RWPE2 (cell line): Measurements from ENCODE around the gene TTC21A.
A peak's percentile ranks its signal among the peaks of the same experiment; 100 is the strongest.

Source experiments
- ATAC-seq: fragments of 200-7000 bp; cut with Tn5 transposase; 3 replicates; pipeline ENCODE4 v1.9.1; 2021; ENCODE audit warnings: low read depth
- DNase-seq: peaks from one replicate; pipeline ENCODE4 v3.0.0-alpha.2; 2020; ENCODE audit warnings: low spot score
- H3K27ac ChIP-seq: fragments of 450-650 bp; 2 replicates; pipeline ENCODE4 v1.5.1; 2017; ENCODE audit warnings: mild to moderate bottlenecking; ENCODE audit not compliant: poor library complexity, severe bottlenecking
- H3K27me3 ChIP-seq: fragments of 250-450 bp; sonication (Bioruptor Pico); 2 replicates; pipeline ENCODE4 v1.5.1; 2021; ENCODE audit warnings: mild to moderate bottlenecking, moderate library complexity; ENCODE audit not compliant: insufficient read depth, poor library complexity, severe bottlenecking
- H3K36me3 ChIP-seq: fragments of 250-450 bp; sonication (Bioruptor Pico); 2 replicates; pipeline ENCODE4 v1.5.1; 2020; ENCODE audit warnings: low read depth, mild to moderate bottlenecking, moderate library complexity
- H3K4me1 ChIP-seq: fragments of 250-450 bp; sonication (Bioruptor Pico); 2 replicates; pipeline ENCODE4 v1.5.1; 2021; ENCODE audit warnings: mild to moderate bottlenecking, moderate library complexity; ENCODE audit not compliant: insufficient read depth, poor library complexity, severe bottlenecking
- H3K4me3 ChIP-seq: fragments of 250-450 bp; sonication (Bioruptor Pico); 2 replicates; pipeline ENCODE4 v1.5.1; 2021; ENCODE audit warnings: mild to moderate bottlenecking, moderate library complexity; ENCODE audit not compliant: severe bottlenecking
- H3K9me3 ChIP-seq: fragments of 250-450 bp; sonication (Bioruptor Pico); 2 replicates; pipeline ENCODE4 v1.5.1; 2021; ENCODE audit warnings: mild to moderate bottlenecking, moderate library complexity; ENCODE audit not compliant: severe bottlenecking
- TF ChIP-seq, protein P1 (sequence below): fragments of 450-650 bp; IDR thresholded peaks from one replicate; pipeline ENCODE4 v1.5.1; 2017; ENCODE audit warnings: mild to moderate bottlenecking, moderate library complexity; ENCODE audit not compliant: poor library complexity, severe bottlenecking

TTC21A gene

DNA sequence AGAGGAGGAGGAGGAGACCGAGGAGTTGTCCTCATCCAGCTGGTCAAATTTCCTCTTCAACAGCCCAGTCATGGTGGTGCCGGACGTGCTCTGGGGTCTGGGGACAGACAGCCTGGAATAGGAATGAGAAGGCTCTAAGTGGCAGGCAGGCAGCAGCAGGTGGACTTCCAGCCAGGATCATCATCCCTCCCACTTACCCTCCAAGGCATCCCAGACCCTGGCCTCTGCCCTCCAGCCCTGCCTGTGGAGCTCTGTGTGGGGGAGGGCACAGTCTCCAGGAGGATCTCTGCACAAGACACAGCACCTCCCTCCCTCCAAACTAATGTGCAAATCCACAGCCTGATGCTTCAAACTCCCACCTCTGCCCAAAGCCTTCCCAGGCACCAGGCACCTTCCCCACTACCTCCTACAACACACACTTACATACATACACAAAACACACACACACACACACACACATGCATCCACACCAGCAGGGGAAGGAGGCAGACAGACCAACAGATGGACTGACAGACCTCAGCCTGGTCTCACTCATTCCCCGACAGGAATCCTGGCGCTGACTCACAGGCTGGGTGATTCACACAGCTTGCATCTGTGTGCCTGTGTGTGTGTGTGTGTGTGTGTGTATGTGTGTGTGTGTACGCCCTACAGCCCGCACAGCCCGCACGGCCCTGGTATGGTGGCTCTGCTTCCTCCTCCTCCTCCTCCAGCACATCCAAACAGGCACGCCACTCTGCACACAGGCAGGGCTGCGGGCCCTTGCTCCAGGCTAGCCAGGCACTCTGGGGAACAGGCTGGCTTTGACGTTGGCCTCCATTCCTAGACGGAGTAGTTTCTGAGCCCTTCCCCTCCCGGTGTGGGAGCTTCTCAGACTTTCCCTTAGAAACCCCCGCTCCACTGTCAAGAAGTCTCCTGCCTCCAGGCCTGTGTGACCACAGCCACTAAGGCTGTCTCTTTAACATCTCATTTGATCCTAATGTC is 39.4 kb downstream of the TTC21A start:
- Histone ChIP-seq H3K27me3 (no peaks in the 10 kb centered on the region), H3K27ac (peak overlapping the region; percentile 98), H3K4me3 (no peak overlapping the region), H3K9me3 (no peaks in the 10 kb centered on the region), H3K36me3 (peaks cover 44% of the 10 kb centered on the region), H3K4me1 (peaks cover 69% of the 10 kb centered on the region)
- ATAC-seq (peak; percentile 64), DNase-seq (peak; percentile 95)
- TF ChIP-seq, protein P1, sequence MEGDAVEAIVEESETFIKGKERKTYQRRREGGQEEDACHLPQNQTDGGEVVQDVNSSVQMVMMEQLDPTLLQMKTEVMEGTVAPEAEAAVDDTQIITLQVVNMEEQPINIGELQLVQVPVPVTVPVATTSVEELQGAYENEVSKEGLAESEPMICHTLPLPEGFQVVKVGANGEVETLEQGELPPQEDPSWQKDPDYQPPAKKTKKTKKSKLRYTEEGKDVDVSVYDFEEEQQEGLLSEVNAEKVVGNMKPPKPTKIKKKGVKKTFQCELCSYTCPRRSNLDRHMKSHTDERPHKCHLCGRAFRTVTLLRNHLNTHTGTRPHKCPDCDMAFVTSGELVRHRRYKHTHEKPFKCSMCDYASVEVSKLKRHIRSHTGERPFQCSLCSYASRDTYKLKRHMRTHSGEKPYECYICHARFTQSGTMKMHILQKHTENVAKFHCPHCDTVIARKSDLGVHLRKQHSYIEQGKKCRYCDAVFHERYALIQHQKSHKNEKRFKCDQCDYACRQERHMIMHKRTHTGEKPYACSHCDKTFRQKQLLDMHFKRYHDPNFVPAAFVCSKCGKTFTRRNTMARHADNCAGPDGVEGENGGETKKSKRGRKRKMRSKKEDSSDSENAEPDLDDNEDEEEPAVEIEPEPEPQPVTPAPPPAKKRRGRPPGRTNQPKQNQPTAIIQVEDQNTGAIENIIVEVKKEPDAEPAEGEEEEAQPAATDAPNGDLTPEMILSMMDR, result no peak

DNA sequence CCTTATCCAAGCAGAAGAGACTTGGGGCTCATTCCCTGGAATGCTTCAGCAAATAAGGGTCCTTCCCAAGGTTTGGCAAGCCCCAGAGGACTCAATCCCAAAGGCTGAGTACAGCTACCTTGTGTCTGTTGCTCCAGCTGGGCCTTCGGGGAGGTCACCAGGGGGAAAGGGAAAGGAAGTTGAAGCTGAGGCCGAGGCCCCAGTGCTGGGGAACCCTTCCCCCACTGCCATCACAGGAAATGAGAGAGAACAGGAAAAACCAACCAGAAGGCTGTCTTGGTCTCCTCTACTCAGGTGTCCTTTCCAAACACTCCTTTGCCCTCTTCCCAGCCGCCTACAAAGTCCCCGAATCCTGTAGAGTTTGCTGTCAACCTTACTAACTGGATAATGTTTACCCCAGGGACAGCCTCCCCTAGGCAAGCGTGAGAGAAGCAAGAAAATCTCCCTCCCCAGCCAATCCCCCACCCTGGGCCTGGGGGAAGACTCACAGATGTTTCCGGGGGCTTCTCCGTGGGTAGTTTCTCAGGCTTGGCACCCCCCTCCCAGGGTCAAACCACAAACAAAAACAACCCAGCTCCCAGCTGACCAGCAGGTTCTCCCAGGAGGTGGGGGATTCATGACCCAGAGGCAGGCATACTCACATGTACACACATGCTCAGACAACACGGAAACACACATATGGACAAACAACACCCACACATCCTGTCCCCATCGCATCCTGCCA is 40.4 kb downstream of the TTC21A start:
- H3K36me3 ChIP-seq, result peaks cover 35% of the 10 kb centered on the region
- peak overlapping the region; percentile 98 for H3K27ac ChIP-seq
- H3K4me1 ChIP-seq, result peaks cover 61% of the 10 kb centered on the region
- ATAC-seq (no peak), DNase-seq (no peak)
- H3K27me3 ChIP-seq, result no peaks in the 10 kb centered on the region
- TF ChIP-seq, protein P1, result no peak
- no peak overlapping the region for H3K4me3 ChIP-seq
- H3K9me3 ChIP-seq, result no peaks in the 10 kb centered on the region

DNA sequence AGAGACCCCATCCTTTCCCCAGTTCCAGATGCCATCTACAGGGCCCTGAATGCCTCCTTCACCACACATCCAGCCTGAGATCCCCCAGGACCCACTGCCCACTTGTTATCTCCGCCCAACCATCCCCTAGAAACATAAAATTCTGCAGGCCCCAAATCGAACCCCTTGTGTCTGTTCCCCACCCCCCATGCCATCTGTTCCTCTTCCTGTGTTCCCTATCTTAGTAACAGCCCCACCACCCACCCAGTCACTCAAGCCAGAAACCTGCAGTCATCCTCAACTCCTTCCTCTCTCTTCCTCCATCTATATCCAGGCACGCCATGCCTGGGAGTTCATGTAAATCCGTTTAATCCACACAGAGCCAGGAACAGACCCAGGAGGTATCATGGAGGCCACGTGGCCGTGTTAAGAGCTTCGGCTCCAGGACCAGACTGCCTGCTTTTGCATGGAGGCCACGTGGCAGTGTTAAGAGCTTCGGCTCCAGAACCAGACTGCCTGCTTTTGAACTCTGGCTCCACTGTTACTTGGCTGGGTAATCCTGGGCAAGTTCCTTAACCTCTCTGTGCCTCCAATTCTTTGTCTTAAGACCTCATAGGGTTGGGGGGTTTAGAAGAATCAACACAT is 41.1 kb downstream of the TTC21A start:
- H3K4me3 ChIP-seq, result no peak overlapping the region
- H3K9me3 ChIP-seq, result no peaks in the 10 kb centered on the region
- DNase-seq (no peak), ATAC-seq (no peak)
- H3K36me3 ChIP-seq, result peaks cover 28% of the 10 kb centered on the region
- peak overlapping the region; percentile 98 for H3K27ac ChIP-seq
- TF ChIP-seq, protein P1, result no peak
- H3K27me3 ChIP-seq, result no peaks in the 10 kb centered on the region
- peaks cover 61% of the 10 kb centered on the region for H3K4me1 ChIP-seq

DNA sequence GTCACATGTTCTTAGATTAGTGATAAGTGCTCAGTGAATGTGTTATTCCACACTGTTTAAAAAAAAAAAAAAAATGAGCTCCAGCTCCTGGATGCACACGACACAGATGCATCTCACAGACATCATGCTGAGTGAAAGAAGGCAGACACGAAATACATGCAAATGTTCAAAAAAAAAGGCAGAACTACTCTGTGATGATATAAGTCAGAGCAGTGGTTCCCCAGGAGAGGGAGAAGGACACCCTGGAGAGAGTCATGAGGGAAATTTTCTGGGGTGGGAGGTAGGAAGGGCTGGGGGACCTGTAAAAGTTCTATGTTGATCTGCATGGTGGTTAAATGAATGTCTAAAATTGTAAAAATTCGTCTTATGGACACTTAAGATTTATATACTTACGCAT is 41.6 kb downstream of the TTC21A start:
- ATAC-seq, result no peak
- Histone ChIP-seq H3K4me3 (no peak overlapping the region), H3K4me1 (peaks cover 61% of the 10 kb centered on the region), H3K36me3 (peaks cover 23% of the 10 kb centered on the region), H3K27ac (peak overlapping the region; percentile 98), H3K27me3 (no peaks in the 10 kb centered on the region), H3K9me3 (no peaks in the 10 kb centered on the region)
- TF ChIP-seq, protein P1, result no peak
- DNase-seq, result no peak
